NCI-H128 (cell line): ENCODE measurements around the gene TRIM34.
"Not testable (repeated sequence)": the region's sequence is repeated elsewhere in the genome, so short reads cannot be mapped to it uniquely, and the experiment has no call there.

Experiments used
- DNase-seq: peaks from one replicate; lab custom pipeline; 2025; ENCODE audit not compliant: unreplicated experiment; lab: John Stamatoyannopoulos, UW

The TRIM34 gene

DNA sequence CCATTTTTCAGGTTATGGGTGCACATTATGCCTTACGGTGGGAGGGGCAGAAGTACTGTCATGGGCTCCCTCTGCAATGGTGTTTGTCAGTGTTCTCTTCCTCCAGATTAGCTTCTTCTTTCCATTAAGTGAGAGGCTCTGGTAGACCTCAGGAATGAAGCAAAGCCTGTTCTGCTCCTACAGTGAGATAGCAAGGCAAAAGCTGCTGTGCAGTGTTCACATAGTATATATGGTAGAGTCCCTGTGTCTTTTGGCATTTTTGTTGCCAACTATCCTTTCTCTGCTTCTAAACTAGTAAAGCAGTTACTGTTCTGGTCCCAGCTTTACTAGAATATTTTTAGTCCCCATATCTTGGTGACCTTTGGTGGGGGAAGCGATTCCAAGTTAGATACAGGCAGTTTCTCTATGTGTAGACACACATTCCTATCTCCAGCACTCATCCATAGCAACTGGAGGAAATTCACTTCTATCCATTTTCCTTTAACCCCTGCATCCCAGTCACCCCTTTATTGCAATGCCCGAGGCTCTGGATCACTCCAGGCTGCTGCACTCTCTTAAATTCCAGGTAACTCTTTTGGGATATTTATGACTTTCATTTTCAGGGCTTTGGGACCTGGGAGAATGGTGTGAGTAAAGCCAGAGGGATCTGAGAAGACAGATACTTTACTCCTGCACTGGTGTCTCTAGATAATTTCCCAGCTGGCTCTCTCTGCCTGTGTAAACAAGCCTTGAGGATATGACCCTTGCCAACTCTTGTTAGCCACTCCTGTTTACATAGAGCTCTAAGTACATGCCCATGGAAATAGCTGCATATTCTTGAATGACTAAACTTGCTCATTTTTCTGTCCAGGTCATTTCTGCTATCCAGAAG lies 3.9 kb upstream of the TRIM34 start:
- no peak for DNase-seq

DNA sequence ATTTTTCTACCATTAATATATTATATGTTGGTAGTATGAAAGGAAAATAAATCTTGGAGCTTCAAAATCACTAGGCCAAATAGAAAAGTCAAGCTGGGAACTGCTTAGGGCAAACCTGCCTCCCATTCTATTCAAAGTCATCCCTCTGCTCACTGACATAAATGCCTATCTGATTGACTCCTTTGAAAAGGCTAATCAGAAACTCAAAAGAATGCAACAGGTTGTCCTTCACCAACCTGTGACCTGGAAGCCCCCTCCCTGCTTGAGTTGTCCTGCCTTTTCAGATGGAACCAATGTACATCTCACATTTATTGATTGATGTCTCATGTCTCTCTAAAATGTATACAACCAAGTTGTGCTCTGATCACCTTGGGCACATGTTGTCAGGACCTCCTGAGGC lies 3.2 kb upstream of the TRIM34 start:
- no peak for DNase-seq

DNA sequence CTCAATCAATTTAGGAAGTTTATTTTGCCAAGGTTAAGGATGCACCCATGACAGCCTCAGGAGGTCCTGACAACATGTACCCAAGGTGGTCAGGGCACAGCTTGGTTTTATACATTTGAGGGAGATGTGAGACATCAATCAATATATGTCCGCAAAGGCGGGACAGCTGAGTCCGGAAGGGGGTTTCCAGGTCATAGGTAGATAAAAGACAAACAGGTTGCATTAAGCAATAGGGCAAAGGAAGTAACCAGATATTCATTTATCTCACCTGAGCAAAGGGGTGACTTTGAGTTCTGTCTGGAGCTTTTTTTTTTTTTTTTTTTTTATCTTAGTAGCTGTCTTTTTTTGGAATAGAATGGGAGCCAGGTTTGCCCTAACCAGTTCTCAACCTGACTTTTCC lies 2.0 kb upstream of the TRIM34 start:
- no peak for DNase-seq

DNA sequence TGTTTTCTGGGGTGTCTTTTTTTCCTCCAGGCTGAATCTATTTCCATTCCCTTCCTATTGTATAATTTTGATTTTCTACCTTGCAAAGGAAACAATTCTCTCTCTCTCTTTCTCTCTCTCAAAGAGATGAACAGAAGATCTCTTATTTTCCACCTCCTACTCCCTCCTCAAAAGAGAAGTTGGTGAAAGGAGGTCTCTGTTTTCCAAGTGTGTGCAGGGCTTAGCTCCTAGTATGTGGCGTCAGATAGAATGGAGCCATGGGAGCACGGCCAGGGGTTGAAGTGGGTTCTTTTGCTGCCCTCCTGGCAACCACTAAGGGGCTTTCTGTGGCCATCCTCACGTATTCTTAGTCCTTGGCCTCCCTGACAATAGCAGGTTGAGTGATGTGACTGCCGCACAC lies 480 bp downstream of the TRIM34 start:
- no peak for DNase-seq

DNA sequence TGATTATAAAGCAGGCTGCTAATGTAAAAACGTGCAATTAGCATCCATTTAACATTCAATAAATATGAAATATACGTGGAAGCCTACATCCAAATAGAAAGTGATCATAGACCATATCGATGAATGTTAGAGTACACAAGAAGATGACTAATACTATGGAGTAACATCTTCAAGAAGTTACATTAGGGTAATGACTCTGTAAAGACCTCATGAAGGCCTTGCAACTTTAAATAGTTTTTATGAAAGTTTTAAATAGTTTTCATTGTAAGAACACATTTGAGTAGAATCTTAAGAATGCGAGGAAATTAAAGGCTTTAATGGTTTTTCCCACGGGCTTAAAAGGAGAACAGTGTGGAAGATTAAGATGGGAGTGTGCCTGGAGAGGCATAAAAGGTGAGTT lies 1.4 kb downstream of the TRIM34 start:
- DNase-seq = no peak

DNA sequence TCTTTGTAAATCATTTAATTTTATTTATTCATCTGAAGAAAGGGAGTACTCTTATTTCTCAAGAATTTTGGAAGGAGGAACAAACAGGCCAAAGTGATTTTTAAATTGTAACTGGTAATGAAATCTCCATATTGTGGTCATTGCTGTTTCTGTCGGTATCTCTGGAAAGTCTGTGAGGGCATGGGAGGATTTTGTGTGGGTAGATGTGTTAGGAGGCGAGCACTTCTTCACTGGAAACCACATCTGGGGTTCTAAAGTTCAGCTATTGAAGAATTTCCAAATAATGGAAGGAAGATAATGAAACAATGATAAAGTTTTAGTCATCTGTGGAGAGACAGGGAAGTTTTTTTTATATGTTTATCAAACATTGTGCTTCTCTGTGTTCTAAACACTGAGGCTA lies 6.6 kb downstream of the TRIM34 start:
- DNase-seq = no peak

DNA sequence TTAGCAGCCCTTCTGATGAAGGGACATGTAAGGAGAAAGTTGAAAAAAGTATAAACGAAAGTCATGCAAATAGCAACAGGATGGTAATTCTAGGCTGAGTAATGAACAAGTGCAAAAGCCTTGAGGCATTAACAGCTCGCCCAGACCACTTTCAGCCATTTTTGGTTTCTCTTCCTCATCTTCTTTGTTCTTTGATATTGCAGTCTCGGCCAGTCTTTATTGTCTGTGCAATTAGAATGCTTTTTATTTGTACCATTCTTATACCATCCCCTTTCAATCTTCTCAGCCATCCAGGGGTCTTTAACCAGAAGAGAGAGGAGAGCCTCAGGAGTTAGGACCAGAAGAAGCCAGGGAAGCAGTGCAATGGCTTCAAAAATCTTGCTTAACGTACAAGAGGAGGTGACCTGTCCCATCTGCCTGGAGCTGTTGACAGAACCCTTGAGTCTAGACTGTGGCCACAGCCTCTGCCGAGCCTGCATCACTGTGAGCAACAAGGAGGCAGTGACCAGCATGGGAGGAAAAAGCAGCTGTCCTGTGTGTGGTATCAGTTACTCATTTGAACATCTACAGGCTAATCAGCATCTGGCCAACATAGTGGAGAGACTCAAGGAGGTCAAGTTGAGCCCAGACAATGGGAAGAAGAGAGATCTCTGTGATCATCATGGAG lies 7.3 kb downstream of the TRIM34 start:
- no peak for DNase-seq

DNA sequence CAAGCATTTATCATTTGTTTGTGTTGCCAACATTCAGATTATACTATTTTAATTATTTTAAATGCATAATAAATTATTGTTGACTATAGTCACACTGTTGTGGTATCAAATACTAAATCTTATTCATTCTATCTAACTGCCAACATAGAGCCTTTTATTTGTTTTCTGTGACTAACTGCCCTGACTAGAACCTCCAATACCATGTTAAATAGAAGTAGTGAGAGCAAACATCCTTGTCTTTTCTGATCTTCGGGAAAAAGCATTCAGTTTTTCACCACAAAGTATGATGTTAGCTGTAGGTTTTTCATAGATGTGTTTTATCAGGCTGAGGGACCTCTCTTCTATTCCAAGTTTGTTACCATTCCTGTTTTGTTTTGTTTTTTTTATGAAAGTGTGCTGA lies 15.2 kb downstream of the TRIM34 start:
- DNase-seq = no peak

DNA sequence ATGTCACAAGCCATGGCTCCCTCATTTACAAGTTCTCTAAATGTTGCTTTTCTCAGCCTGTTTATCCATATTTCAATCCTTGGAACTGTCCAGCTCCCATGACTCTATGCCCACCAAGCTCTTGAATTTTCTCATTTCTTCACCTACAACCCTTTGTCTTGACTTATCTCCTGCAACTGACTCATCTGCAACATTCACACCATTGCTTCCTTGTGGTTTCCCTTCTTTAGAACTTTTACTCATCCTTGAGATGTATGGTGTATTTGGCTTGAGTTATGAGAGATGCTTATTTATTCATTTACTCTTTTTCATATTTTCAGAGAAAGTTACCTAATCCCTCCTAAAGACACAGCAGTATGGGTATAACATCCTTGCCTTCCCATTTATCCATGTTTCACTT lies 18.8 kb downstream of the TRIM34 start:
- DNase-seq = no peak

DNA sequence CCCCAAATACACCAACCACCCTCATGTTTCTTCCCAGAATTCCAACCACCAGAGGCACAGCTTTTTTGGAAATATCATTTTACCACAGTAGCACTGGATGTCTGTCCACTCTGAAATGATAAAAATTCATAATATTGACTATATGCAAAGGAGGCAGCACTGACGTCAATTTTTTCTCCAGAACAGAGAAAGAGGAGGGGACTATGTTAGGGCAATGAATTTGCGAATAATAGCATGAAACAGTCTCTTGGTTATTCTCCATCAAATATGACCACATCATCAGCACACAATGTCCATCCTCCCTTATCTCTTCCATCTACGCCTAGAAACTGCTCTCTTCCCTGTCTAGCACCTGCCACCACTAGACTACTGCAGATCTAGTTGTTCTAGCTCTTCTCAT lies 21.3 kb downstream of the TRIM34 start:
- DNase-seq = no peak

DNA sequence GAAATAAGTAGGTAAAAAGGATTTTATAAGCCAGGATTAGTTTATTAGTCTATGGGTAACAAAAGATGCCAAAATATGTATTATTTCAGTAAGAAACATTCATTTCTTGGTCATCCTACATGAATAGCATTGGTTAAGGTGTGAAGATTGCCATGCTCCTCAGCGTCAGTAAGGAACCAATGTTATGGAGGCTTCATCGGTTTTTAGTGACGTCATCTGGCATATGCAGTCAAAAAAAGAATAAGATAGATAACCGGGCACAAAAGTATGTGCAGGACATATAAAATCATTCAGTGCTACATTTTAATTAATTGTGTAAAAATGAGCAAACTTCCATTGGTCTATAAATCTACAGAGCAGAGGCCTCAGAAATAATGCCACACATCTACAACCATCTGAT lies 30.7 kb downstream of the TRIM34 start:
- DNase-seq = no peak

DNA sequence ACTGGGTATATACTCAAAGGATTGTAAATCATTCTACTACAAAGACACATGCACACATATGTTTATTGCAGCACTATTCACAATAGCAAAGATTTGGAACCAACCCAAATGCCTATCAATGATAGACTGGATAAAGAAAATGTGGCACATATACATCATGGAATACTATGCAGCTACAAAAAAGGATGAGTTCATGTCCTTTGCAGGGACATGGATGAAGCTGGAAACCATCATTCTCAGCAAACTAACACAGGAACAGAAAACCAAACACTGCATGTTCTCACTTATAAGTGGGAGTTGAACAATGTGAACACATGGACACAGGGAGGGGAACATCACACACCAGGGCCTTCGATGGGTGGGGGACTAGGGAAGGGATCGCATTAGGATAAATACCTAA lies 32.2 kb downstream of the TRIM34 start:
- not testable (repeated sequence) for DNase-seq

DNA sequence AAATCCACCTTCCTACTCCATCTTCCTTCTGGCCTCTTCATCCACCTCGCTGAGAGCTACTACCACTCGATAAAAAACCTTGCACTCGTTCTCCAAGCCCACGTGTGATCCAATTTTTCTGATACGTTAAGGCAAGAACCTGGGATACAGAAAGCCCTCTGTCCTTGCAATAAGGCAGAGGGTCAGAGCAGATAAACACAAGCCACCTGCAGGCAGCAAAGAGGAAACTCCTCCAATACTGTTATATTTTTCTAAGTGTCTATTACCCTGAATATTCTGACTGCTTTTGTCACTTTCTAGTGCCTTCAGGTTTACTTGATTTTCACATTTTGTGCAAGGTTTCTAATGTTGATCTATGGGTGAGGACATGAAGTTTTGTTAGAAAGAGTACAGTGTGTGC lies 33.5 kb downstream of the TRIM34 start:
- no peak for DNase-seq

DNA sequence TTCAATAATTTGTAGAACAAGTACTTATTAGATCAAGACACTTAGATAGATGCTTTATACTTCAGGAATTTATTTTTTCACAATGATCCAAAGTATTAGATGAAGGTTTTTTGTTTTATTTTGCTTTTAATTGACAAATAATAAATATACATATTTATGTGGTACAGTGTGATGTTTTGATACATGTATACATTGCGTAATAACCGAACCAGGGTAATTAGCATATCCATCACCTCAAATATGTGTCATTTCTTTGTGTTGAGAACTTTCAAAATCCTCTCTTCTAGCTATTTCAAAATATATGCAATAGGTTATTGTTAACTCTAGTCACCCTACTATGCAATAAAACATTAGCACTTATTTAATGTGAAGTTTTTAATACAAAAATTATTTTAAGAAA lies 38.7 kb downstream of the TRIM34 start:
- DNase-seq = no peak

DNA sequence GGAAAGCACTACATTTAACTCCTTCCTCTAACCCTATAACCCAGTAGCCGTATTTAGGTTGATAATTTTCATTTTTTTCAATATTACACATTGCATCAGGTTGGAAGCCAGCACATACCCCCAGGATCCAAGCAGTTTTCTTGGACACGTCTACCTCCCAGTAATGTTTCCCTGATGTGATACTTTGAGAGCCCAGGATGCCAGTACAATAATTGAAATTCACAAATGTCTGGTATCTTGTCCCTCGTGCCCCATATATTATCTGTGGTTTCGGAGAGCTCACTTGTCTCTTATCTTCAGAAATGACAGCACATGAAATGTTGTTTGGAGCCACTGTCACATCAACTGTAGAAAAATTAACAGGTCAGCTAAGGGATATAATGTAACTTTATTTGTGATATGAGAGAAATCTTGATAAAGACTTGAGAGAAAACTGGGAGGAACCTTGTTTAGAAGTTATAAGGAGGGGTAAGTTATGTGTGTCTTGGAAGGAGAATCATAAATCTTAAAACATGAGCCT lies 40.3 kb downstream of the TRIM34 start:
- DNase-seq = no peak

DNA sequence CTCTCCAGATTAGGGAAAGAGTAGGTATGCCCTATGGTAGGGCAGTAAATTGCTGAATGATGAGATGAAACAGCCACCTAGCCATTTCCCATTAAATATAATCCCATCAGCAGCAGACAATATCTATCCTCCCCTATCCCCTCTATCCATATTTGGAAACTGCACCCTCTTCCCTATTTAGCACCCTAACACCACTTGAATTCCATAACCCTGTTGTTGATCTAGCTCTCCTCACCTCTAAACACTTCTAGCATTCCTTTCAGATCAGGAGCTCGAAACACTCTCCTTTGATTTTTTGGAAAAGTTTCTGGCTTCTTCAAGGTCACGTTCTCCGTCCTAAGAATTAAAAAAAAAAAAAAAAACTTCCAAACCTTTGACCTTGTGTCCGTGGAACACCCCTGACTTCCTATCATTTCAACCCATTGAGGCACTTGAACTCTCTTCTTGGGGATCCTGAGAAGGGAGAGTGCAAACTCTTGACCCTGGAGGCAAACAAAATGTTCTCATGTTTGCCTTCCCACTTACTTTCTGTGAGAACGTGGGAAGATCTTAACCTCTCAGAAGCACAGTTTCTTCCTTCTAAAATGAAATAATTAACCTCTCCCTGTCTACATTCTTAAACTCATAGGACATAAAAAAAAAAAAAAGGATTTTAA lies 41.1 kb downstream of the TRIM34 start:
- DNase-seq = no peak

DNA sequence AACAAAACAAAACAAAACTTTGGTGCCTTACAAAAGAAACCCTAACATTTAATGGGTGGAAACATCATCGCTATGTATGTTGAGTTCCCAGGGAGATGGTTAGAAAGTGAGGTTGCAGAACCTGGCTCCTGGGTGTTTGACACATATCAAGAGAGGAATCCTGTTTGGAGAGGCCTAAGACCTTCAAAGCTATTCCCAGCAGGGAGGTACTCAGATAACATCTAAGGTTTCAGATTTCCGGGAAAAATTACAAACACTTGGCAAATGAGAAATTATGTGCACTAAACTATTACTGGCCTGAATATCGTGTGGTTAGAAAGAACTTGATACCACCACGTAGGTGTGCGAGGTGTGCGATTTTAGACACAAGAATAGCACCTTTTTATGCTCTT lies 41.6 kb downstream of the TRIM34 start:
- no peak for DNase-seq

DNA sequence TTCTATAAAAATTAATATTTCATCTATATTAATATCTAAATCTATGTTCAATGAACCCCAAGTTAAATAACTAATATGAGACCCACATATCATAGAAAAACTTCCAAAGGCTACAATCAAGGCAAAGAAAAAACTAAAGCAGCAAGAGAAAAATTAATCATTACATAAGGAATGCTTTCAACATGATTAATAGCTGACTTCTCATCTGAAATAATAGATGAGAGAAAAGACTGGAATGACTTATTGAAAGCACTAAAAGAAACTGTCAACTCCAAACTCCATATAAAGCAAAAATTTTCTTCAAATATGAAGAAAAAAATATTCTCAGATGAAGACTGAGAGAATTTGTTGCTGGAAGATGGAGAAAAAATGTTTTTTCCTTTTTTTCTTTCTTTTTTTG lies 47.0 kb downstream of the TRIM34 start:
- DNase-seq = no peak

DNA sequence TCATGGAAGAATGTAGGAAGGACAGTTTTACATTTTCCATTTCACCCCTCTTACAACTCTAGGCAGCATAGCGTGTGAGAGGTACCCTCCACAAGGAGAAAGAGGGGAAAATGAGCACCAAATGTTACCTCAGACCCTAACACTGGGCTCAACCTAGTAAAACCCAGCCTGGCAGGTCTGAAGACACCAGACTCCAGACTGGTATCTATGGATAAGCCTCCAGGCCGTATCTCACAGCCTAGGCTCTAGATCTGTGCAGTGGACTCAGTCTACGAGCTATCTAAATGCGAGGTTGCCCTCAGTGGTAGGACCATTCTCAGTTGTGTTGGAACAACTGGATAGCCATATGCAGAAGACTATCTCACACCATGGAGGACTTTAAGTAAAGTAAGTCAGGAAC lies 49.6 kb downstream of the TRIM34 start:
- DNase-seq = no peak

DNA sequence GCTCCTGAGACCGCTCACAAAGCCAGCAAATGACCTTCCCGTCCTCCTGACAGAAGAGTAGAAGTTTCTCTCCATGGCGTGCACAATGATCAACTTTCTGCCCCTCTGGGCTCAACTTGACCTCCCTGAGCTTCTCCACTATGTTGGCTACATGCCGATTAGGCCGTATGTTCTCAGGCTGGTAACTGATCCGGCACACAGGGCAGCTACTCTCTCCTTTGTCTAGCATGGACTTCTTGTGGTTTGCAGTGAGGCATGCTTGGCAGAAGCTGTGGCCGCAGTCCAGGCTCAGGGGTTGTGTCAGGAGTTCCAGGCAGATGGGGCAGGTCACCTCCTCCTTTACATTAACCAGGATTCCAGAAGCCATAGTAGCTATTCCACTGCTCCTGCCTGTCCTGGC lies 55.0 kb downstream of the TRIM34 start:
- DNase-seq = no peak

DNA sequence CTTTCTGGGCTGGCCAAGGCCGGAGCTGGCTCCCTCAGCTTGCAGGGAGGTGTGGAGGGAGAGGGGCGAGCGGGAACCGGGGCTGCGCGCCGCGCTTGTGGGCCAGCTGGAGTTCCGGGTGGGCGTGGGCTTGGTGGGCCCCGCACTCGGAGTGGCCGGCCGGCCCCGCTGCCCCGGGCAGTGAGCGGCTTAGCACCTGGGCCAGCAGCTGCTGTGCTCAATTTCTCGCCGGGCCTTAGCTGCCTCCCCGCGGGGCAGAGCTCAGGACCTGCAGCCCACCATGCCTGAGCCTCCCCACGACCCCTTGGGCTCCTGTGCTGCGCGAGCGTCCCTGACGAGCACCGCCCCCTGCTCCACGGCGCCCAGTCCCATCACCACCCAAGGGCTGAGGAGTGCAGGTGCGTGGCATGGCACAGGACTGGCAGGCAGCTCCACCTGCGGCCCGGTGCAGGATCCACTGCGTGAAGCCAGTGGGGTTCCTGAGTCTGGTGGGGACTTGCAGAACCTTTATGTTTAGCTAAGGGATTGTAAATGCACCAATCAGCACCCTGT lies 58.2 kb downstream of the TRIM34 start:
- not testable (repeated sequence) for DNase-seq

DNA sequence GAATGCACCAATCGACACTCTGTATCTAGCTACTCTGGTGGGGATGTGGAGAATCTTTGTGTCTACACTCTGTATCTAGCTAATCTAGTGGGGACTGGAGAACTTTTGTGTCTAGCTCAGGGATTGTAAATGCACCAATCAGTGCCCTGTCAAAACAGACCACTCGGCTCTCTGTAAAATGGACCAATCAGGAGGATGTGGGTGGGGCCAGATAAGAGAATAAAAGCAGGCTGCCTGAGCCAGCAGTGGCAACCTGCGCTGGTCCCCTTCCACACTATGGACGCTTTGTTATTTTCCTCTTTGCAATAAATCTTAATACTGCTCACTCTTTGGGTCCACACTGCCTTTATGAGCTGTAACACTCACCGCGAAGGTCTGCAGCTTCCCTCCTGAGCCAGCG lies 58.8 kb downstream of the TRIM34 start:
- DNase-seq = not testable (repeated sequence)
